HL-60 (cell line): ENCODE results near the gene NAV2.

Experiments
- GABPA ChIP-seq: IDR thresholded peaks from 2 replicates; pipeline ENCODE4 v1.6.1; 2012; ENCODE audit warnings: low read depth
- TF ChIP-seq, protein P1 (sequence below): IDR thresholded peaks from one replicate; pipeline ENCODE4 v1.5.1; 2011; ENCODE audit warnings: low read length, control low read depth, inconsistent platforms; ENCODE audit not compliant: insufficient read depth
- TF ChIP-seq, protein P2 (sequence below): IDR thresholded peaks from 2 replicates; pipeline ENCODE4 v1.6.1; 2012; ENCODE audit warnings: low read depth; ENCODE audit not compliant: insufficient replicate concordance

DNA sequence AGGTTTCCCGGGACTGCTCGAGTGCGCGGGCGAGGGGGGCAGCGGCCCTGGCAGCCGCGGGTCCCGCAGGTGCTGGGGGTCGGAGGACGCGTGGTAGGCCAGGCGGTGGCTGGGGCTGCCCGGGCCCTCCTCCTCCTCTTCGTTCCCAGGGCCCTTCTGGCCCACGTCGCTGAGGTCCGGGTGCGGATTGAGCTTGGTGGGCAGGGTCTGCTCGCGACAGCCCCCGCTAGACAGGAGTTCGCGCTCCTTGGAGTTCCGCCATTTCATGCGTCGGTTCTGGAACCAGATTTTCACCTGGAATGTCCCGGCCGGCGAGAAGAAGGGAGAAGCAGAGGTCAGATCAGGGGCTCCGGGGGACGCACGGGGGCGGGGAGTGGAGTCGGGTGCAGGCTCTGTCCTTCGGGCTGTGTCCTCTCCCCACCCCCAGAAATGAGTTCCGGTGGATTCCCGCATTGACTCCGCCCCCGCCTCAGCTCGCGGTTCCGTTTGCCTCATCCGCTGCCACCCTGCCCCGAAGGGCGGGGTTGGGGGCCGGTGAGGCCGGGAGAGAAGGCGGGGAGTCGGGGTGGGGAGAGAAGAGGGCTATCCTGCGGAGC lies 443.7 kb downstream of the NAV2 start:
- TF ChIP-seq, protein P1, sequence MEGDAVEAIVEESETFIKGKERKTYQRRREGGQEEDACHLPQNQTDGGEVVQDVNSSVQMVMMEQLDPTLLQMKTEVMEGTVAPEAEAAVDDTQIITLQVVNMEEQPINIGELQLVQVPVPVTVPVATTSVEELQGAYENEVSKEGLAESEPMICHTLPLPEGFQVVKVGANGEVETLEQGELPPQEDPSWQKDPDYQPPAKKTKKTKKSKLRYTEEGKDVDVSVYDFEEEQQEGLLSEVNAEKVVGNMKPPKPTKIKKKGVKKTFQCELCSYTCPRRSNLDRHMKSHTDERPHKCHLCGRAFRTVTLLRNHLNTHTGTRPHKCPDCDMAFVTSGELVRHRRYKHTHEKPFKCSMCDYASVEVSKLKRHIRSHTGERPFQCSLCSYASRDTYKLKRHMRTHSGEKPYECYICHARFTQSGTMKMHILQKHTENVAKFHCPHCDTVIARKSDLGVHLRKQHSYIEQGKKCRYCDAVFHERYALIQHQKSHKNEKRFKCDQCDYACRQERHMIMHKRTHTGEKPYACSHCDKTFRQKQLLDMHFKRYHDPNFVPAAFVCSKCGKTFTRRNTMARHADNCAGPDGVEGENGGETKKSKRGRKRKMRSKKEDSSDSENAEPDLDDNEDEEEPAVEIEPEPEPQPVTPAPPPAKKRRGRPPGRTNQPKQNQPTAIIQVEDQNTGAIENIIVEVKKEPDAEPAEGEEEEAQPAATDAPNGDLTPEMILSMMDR, result no peak
- no peak for TF ChIP-seq GABPA
- TF ChIP-seq, protein P2, sequence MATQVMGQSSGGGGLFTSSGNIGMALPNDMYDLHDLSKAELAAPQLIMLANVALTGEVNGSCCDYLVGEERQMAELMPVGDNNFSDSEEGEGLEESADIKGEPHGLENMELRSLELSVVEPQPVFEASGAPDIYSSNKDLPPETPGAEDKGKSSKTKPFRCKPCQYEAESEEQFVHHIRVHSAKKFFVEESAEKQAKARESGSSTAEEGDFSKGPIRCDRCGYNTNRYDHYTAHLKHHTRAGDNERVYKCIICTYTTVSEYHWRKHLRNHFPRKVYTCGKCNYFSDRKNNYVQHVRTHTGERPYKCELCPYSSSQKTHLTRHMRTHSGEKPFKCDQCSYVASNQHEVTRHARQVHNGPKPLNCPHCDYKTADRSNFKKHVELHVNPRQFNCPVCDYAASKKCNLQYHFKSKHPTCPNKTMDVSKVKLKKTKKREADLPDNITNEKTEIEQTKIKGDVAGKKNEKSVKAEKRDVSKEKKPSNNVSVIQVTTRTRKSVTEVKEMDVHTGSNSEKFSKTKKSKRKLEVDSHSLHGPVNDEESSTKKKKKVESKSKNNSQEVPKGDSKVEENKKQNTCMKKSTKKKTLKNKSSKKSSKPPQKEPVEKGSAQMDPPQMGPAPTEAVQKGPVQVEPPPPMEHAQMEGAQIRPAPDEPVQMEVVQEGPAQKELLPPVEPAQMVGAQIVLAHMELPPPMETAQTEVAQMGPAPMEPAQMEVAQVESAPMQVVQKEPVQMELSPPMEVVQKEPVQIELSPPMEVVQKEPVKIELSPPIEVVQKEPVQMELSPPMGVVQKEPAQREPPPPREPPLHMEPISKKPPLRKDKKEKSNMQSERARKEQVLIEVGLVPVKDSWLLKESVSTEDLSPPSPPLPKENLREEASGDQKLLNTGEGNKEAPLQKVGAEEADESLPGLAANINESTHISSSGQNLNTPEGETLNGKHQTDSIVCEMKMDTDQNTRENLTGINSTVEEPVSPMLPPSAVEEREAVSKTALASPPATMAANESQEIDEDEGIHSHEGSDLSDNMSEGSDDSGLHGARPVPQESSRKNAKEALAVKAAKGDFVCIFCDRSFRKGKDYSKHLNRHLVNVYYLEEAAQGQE, result no peak
